GM12874 (cell line): Measurements from ENCODE around the gene SIX2.

Experiments used
- CTCF ChIP-seq: IDR thresholded peaks from 2 replicates; pipeline ENCODE4 v1.5.1; 2011; ENCODE audit warnings: low read depth, mild to moderate bottlenecking, control low read depth, low read length, moderate library complexity; ENCODE audit not compliant: insufficient read depth

SIX2 gene

DNA sequence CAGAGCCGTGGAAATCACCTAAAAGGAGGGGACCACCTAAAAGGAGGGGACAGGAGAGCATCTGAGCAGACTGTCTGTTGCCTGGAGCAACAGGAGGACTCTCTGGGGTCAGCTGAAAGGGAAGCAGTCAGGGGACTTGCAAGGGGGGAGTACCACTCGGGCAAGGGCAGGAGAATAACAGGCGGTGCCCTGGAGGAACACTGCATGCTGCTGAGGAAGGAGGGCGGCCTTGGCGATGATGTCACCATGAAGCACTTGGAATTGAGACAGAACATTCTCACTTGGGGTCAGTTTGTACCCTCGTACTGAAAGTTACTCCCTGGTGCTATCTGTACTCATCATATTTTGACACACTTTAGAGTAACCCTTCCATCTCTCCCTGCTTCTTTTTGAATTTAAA is 49.4 kb downstream of the SIX2 start:
- TF ChIP-seq CTCF: no peak

- no peak for TF ChIP-seq CTCF
Observed at GRCh38 chr2:44957656-44958327, 51.5 kb downstream of the SIX2 start.

GRCh38 chr2:44956843-44957242 is 52.4 kb downstream of the SIX2 start:
- TF ChIP-seq CTCF: no peak

GRCh38 chr2:44955593-44956392 is 53.5 kb downstream of the SIX2 start:
- peak; percentile 94 for TF ChIP-seq CTCF
